ENCODE measurements around the gene AEN. TPM values are rescaled to one million over a fixed set of nuclear protein-coding genes. Genes with fewer than 3 reads are reported as not detected.

Gene AEN
- total RNA-seq, 2 experiments from 2014 or later = 55.5 to 55.7 TPM

GRCh38 chr15:88663141-88663621, 42.0 kb downstream of the AEN start:
- Mint-ChIP-seq H3K4me1 (ENCODE audit: low read depth) (peaks cover 28% of the 10 kb centered on the region), H3K9me3 (no peaks in the 10 kb centered on the region), H3K27ac (no peak overlapping the region), H3K27me3 (no peaks in the 10 kb centered on the region), H3K36me3 (no peaks in the 10 kb centered on the region), H3K4me3 (no peak overlapping the region)
- DNase-seq = no peak
- ChIA-PET POLR2A (no interaction called here), CTCF (interaction anchor here (1.5 to 2.4 kb wide), 4 partner anchors 8 to 39 kb away, joined by 4 to 25 read pairs (median 12); partner anchors contain the start of gene ISG20)
- intact Hi-C loops (cut with micrococcal nuclease) = no loop called here

- H3K27ac Mint-ChIP-seq = no peak overlapping the region
Observed at GRCh38 chr15:88664151-88664778, 43.1 kb downstream of the AEN start.

DNA sequence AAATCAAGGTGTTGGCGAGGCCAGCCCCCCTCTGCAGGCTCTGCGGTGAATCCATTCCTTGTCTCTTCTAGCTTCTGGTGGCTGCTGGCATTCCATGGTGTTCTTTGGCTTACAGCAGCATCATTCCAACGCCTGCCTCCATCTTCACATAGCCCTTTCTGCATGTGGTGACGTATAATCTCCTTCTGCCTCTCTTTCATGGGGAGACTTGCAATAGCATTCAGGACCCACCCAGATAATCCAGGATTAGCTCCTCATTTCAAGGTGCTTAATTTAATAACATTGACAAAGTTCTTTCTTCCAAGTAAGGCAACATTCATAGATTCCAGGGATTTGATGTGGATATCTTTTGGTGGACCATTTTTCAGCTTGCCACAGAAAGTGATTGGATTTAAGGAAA, 53.5 kb downstream of the AEN start:
- H3K4me1 Mint-ChIP-seq (ENCODE audit: low read depth) = no peaks in the 10 kb centered on the region
- intact Hi-C loops (cut with micrococcal nuclease) = no loop called here
- H3K36me3 Mint-ChIP-seq = peaks cover 2% of the 10 kb centered on the region
- no peak overlapping the region for H3K27ac Mint-ChIP-seq
- ChIA-PET CTCF (interaction anchor here (1.0 to 1.2 kb wide), 2 partner anchors 10 to 50 kb away, joined by 3 to 5 read pairs; no protein-coding TSS in a partner anchor), POLR2A (no interaction called here)
- H3K9me3 Mint-ChIP-seq = peaks cover 2% of the 10 kb centered on the region
- peaks cover 12% of the 10 kb centered on the region for H3K27me3 Mint-ChIP-seq
- no peak for DNase-seq
- no peak overlapping the region for H3K4me3 Mint-ChIP-seq

More at GRCh38 chr15:88664151-88664778, 43.1 kb downstream of the AEN start:
- peak; percentile 67 for DNase-seq
- CTCF ChIA-PET = interaction anchor here (0.6 to 2.4 kb wide), 12 partner anchors 9 to 210 kb away, joined by 3 to 25 read pairs (median 4); partner anchors contain the start of gene ISG20
- no peak overlapping the region for H3K4me3 Mint-ChIP-seq
- no peaks in the 10 kb centered on the region for H3K36me3 Mint-ChIP-seq
- H3K27me3 Mint-ChIP-seq = peaks cover 4% of the 10 kb centered on the region
- H3K9me3 Mint-ChIP-seq = no peaks in the 10 kb centered on the region
- peaks cover 19% of the 10 kb centered on the region for H3K4me1 Mint-ChIP-seq (ENCODE audit: low read depth)
- intact Hi-C loops (cut with micrococcal nuclease) = loop anchor here (1.0 kb wide), 2 partner anchors 26 to 40 kb away; no protein-coding TSS in a partner anchor
- POLR2A ChIA-PET = no interaction called here

GRCh38 chr15:88678755-88679154, 57.6 kb downstream of the AEN start:
- H3K4me1 Mint-ChIP-seq (ENCODE audit: low read depth) = no peaks in the 10 kb centered on the region
- DNase-seq = no peak
- peaks cover 1% of the 10 kb centered on the region for H3K27me3 Mint-ChIP-seq
- H3K4me3 Mint-ChIP-seq = no peak overlapping the region
- no peaks in the 10 kb centered on the region for H3K9me3 Mint-ChIP-seq
- H3K27ac Mint-ChIP-seq = no peak overlapping the region
- CTCF ChIA-PET = no interaction called here
- intact Hi-C loops (cut with micrococcal nuclease) = no loop called here
- POLR2A ChIA-PET = no interaction called here
- H3K36me3 Mint-ChIP-seq = no peaks in the 10 kb centered on the region

- H3K4me1 Mint-ChIP-seq (ENCODE audit: low read depth) = no peaks in the 10 kb centered on the region
- H3K9me3 Mint-ChIP-seq = no peaks in the 10 kb centered on the region
- POLR2A ChIA-PET = no interaction called here
Observed at GRCh38 chr15:88680241-88681001, 59.3 kb downstream of the AEN start.

GRCh38 chr15:88681610-88682221, 60.6 kb downstream of the AEN start:
- ChIA-PET CTCF (no interaction called here), POLR2A (no interaction called here)
- no peak for DNase-seq
- Mint-ChIP-seq H3K4me3 (no peak overlapping the region), H3K36me3 (no peaks in the 10 kb centered on the region), H3K27ac (no peak overlapping the region), H3K9me3 (no peaks in the 10 kb centered on the region), H3K27me3 (peaks cover 2% of the 10 kb centered on the region), H3K4me1 (ENCODE audit: low read depth) (no peaks in the 10 kb centered on the region)
- intact Hi-C loops (cut with micrococcal nuclease) = no loop called here

More at GRCh38 chr15:88680241-88681001, 59.3 kb downstream of the AEN start:
- peaks cover 2% of the 10 kb centered on the region for H3K27me3 Mint-ChIP-seq
- H3K36me3 Mint-ChIP-seq = no peaks in the 10 kb centered on the region
- H3K4me3 Mint-ChIP-seq = no peak overlapping the region
- no peak overlapping the region for H3K27ac Mint-ChIP-seq
- CTCF ChIA-PET = interaction anchor here (0.9 kb wide), 1 partner anchor 56 kb away, joined by 3 read pairs; no protein-coding TSS in a partner anchor
- intact Hi-C loops (cut with micrococcal nuclease) = no loop called here
- no peak for DNase-seq

Small RNA genes within 50 kb of the gene (microRNA-seq; reads per million reads assigned to microRNA genes)
- not detected for gene MIR1179 (ENCODE audit: borderline microRNAs expressed, borderline number of aligned reads, borderline replicate concordance)
- gene MIR3529 (ENCODE audit: borderline microRNAs expressed, borderline number of aligned reads, borderline replicate concordance) = not detected
- not detected for gene MIR7-2 (ENCODE audit: borderline microRNAs expressed, borderline number of aligned reads, borderline replicate concordance)

Other genes starting within 250 kb of the AEN start
- 10 to 100 TPM; 29.6 to 34.2 TPM for gene MRPL46, start 154.0 kb upstream of the AEN start, total RNA-seq
- 10 to 100 TPM; 54.9 to 56.4 TPM for gene MRPS11, start 153.6 kb upstream of the AEN start, total RNA-seq
- gene DET1, start 74.7 kb upstream of the AEN start, total RNA-seq = 1 to 10 TPM; 1.9 to 2.2 TPM
- gene ISG20, start 17.7 kb downstream of the AEN start, total RNA-seq = 10 to 100 TPM; 68.2 to 74.5 TPM
- not detected for gene ACAN, start 182.1 kb downstream of the AEN start, total RNA-seq

Measured in activated CD4-positive, alpha-beta memory T cell treated with anti-CD3 and anti-CD28 coated beads for 36 hours (primary cell).